Adipose tissue (tissue), 3 donors: ENCODE results near the gene HOXB5. TPM values are rescaled to one million over a fixed set of nuclear protein-coding genes. Genes with fewer than 3 reads are reported as not detected.

ENCODE experiments used
- H3K27ac ChIP-seq: one replicate; pipeline ENCODE4 v1.5.1; 2013; ENCODE audit warnings: low read depth, low read length
- WGBS, 3 donors: extraction: QIAGEN DNeasy Blood & Tissue Kit; methylation state at CpG; one replicate each; pipeline ENCODE4 v1.1.7; 2013; 5-methylcytosine and 5-hydroxymethylcytosine counted together
- polyA plus RNA-seq, 3 donors: library from polyadenylated mRNA; stranded (reverse); fragments of 200-250 nt; gene quantifications; one replicate each; pipeline ENCODE4 v1.2.3, GENCODE V29; 2013
- donor health status: healthy with polysubstance abuse.
- donor health status: Bipolar disorder and iron deficiency.
- donor health status: healthy.

The HOXB5 gene
- polyA plus RNA-seq, 3 donors: 0.59 to 3.9 (median 2.2) TPM

DNA sequence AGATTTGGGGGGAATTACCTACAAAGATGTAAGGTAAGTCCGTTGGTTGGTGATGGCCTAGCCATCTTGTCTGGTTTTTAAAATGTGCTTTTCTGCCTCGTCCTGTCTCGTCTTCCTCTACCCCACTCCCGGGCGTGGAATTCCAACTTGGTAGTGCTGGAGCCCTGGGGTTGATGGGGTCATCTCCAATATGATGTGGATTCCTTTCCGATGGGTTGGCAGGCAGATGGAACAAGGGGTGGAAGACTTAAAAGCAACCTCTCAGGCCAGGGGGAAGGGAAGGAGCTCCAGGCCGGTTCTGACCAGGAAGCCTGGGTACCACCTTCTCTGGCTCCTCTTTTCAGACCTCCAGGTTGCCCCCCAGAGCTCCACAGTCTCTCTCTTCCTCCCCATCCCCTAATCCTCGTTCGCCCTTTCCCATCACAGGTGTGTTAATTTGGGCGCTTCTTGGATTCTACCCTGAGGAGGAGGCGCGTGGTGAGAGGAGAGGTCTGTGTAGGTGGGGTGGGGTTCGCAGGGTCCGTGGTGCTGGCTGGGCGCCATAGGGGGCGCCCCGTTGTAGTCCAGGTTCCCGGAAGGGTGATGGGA is 43.6 kb downstream of the HOXB5 start:
- 43 to 83% (median 77%) methylated on average over 17 to 18 of the region's 18 CpGs for WGBS, 3 donors

DNA sequence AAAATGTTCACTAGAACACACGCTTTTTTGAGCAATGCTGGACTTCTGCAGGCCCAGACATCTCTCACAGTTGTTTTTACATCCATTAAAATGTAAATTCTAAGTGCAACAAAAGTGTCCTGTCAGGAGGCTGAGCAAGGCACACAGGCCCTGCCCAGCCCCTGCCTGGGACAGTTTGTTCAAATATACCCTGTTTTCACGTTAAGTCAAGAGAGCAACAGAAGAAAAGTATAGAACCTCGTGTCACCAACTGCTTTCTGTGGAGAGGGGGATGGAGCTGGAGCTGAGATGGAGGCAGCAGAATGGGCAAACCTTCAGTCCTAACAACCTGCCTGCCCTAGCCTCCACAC is 44.3 kb downstream of the HOXB5 start:
- H3K27ac ChIP-seq: no peak overlapping the region

More for the DNA sequence above, 43.6 kb downstream of the HOXB5 start:
- H3K27ac ChIP-seq: no peak overlapping the region

GRCh38 chr17:48548523-48549280 is 44.9 kb downstream of the HOXB5 start:
- 48 to 51% (median 49%) methylated on average over 6 of the region's 6 CpGs for WGBS, 3 donors
- peak overlapping the region; percentile 30 for H3K27ac ChIP-seq

More for the DNA sequence above, 44.3 kb downstream of the HOXB5 start:
- WGBS, 3 donors: 52 to 73% (median 66%) methylated on average over 3 of the region's 3 CpGs

GRCh38 chr17:48547808-48548522 is 45.6 kb downstream of the HOXB5 start:
- WGBS, 3 donors: 23 to 29% (median 28%) methylated on average over 24 of the region's 24 CpGs

DNA sequence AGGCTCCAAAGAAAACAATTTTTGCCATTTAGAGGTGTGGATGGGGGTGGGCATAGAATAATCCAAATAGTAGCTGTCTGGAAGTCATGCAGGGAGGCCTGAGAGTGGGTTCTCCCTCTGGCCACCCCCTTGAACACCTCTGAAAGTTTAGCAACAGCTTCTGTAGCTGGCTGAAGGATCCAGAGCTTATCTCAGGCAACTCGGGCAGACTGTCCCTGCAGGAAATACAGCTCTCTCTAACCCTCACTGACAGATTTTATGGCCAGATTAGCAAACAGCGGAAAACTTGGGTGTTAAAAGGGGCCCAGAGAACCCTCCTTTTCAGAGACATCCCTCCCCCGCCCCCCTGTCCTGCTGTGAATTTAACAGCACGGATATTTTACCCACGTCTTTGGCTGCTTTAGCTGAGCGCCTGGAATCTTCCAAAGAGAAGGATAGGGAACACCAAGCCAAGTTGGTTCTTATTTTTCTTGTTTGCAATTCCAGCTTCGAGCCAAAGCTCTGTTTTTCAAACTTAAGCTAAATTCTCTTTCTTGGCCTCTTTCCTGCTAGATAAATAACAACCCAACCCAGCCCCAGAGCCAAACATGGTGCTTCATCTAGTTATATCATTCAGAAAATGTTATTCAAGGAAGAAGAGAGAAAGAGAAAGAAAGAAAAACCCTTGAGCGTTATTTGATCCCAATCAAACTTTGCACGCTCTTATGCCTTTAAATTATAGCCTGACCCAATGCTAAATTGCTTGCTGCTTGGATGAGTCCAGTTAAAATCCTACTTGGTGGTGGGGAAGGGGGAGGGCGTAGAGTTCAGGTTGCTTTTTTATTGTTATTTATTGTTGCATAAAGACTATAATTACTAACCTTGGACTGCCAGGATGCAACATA is 46.4 kb downstream of the HOXB5 start:
- no peak overlapping the region for H3K27ac ChIP-seq
- WGBS, 3 donors: 27 to 41% (median 32%) methylated on average over 10 of the region's 10 CpGs

More at GRCh38 chr17:48547808-48548522, 45.6 kb downstream of the HOXB5 start:
- H3K27ac ChIP-seq: peak overlapping the region; percentile 30

- no peak overlapping the region for H3K27ac ChIP-seq
- WGBS, 3 donors: 31 to 35% (median 33%) methylated on average over 10 of the region's 10 CpGs
Observed at GRCh38 chr17:48546137-48546923, 47.2 kb downstream of the HOXB5 start.

DNA sequence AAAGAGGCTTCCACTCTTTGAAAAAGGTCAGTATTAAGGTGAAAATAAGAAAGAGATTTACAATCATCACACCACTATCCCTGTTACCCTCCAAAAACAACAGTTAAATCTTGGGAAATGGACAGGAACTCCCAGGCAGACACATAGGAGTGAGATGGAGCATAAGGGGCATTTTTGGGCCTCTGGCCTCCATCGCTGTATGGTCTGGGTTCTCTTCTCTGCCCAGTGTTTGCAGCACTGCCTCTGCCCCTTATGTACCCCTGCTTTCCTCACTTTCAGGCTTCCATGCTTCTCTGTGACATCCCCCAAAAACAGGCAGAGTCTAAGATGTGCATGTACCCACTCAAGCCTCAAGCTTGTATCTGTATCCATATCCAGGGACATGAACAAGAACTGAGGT is 48.0 kb downstream of the HOXB5 start:
- H3K27ac ChIP-seq: no peak overlapping the region
- 88 to 95% (median 94%) methylated on average over 1 of the region's 1 CpG for WGBS, 3 donors

- peak within 1 kb of the TSS; percentile 80 for H3K27ac ChIP-seq
- WGBS, 3 donors: 19 to 33% (median 27%) methylated on average over 12 of the region's 12 CpGs
Observed at GRCh38 chr17:48545022-48545375, 48.6 kb downstream of the HOXB5 start, which contains the start of gene HOXB2. Gene HOXB2, minus strand, starts transcription at chr17:48545109. Its CDS starts 198 bp downstream, at chr17:48544911.

DNA sequence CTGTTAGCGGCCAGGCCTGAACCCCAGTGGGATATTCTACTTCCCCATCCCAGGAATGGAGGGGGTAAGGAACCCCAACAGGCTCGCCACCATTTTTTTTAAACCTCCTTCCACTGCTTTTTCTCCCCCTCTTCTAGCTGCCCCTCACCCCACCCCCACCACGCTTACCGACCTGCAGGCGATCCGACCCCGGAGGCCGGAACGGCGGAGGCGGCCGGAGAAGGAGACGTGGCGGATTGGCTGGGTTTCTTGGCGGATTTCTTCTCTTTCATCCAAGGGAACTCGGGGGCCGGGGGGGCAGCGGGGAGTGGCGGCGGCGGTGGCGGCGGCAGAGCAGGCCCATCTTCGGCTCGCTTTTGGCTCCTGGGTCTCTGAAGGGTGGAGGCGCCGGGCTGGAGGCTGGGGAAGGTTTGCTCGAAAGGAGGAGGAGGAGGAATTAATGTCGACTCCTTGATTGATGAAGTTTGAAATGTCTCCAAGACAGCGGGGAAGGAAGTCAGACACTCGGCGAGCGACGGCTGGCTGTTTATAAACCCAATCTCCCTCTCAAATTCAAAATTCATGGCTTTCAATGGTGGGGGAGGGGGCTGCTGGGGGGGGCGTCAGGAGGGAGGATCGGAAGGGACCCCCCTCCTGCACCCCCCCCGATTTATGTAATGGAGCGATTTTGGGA is 49.1 kb downstream of the HOXB5 start:
- 2 to 6% (median 3%) methylated on average over 38 of the region's 38 CpGs for WGBS, 3 donors
- H3K27ac ChIP-seq: no peak overlapping the region

GRCh38 chr17:48543854-48544348 is 49.7 kb downstream of the HOXB5 start:
- 1 to 7% (median 1%) methylated on average over 20 of the region's 20 CpGs for WGBS, 3 donors
- peak overlapping the region; percentile 80 for H3K27ac ChIP-seq

- 0 to 2% (median 1%) methylated on average over 68 to 72 of the region's 72 CpGs for WGBS, 3 donors
- peak overlapping the region; percentile 80 for H3K27ac ChIP-seq
Observed at GRCh38 chr17:48543107-48543853, 50.3 kb downstream of the HOXB5 start.

GRCh38 chr17:48542698-48543106 is 50.9 kb downstream of the HOXB5 start:
- H3K27ac ChIP-seq: peak overlapping the region; percentile 80
- 1 to 11% (median 1%) methylated on average over 12 of the region's 12 CpGs for WGBS, 3 donors

DNA sequence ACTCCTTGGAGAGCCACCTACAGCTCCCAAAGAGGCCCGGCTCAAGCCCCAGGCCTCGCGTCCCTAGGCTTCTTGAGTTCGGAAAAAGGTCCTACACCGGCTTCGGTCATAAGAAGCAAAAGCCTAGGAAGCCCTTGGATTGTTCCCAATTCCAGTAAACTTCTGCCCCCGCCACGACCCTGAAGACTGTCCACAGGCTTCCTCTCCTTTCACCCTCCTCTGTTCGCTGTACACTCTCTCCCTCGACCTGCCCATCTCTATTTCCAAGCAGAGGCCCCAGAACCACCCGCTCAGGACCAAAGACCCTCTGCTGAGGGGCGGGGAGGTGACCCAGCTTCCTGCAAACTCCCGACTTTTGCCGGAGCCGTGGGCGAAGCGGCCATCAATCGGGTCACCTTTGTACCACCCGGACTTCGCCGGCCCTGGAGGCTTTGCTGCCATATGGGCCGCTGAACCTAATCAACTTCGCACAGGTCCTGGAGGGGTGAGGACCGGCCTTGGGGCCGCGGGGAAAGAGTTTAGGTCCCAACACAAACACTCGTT is 51.4 kb downstream of the HOXB5 start:
- WGBS, 3 donors: 5 to 15% (median 7%) methylated on average over 27 of the region's 27 CpGs
- peak overlapping the region; percentile 93 for H3K27ac ChIP-seq

DNA sequence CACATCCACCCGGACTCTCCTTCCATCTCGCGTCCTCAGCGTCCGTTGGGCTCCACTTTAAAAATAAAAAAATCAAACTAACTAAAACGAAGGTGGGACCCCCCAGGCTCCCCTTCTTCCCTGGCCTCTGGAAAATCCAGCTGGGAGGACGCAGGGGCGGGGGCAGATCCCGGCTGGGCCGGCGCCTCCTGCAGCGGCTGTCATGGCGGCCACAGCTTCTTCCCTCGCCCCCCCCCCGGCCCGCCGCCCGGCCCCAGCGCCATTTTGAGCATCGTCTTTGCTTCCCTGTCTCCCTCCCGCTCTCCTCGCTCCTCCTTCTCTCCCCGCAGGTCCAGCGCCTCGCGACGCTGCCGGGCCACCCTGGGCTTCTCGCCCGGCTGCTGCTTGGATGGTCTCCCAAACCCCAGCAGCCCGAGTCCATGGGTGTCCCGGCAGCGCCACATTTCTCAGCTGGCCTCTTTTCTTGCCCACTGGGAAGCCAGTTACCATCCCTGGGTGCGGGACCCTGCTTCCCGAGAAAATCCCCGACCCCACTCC is 51.9 kb downstream of the HOXB5 start:
- 1 to 3% (median 2%) methylated on average over 26 to 34 of the region's 36 CpGs for WGBS, 3 donors
- peak overlapping the region; percentile 93 for H3K27ac ChIP-seq
